Naive thymus-derived CD8-positive, alpha-beta T cell (primary cell): ENCODE results near the gene CSF1. TPM values are rescaled to one million over a fixed set of nuclear protein-coding genes. Genes with fewer than 3 reads are reported as not detected.

Experiments used
- polyA plus RNA-seq, 3 donors: library from polyadenylated mRNA; unstranded; fragments of 300-500 nt; fragmentation: Illumina TruSeq; gene quantifications; one replicate each; pipeline ENCODE4 v1.2.3, GENCODE V29; 2021
- total RNA-seq, 8 experiments: library from RNA in 2 of 8; stranded (reverse) in 2 of 8; gene quantifications; one replicate each; pipeline ENCODE4 v1.2.3 and lab custom pipeline; 2021 to 2026

Gene CSF1
- total and polyA plus RNA-seq, 5 experiments from 2014 or later: 0.27 to 1.6 (median 0.68) TPM

Other genes starting within 250 kb of the CSF1 start
- gene GSTM2, start 242.8 kb upstream of the CSF1 start, total RNA-seq: 10 to 100 TPM; 70.7 to 75.9 TPM
- 10 to 100 TPM; 20.8 to 51.7 (median 40.7) TPM for gene GSTM2, start 242.8 kb upstream of the CSF1 start, polyA plus RNA-seq
- under 1 TPM in 1 of 2 experiments, not detected in 1; 0.38 TPM for gene GSTM1, start 223.0 kb upstream of the CSF1 start, total RNA-seq
- 10 to 100 TPM in 2 of 3 donors, not detected in 1; 54.7 to 62.0 TPM for gene GSTM1, start 223.0 kb upstream of the CSF1 start, polyA plus RNA-seq
- not detected for gene GSTM5, start 198.6 kb upstream of the CSF1 start, total RNA-seq
- gene GSTM5, start 198.6 kb upstream of the CSF1 start, polyA plus RNA-seq: 1 to 10 TPM in 1 of 3 donors, not detected in 2; 1.1 TPM
- gene GSTM3, start 169.8 kb upstream of the CSF1 start, total RNA-seq: 10 to 100 TPM; 10.7 to 13.2 TPM
- gene GSTM3, start 169.8 kb upstream of the CSF1 start, polyA plus RNA-seq: 10 to 100 TPM; 60.0 to 96.3 (median 62.1) TPM
- not detected for gene EPS8L3, start 146.9 kb upstream of the CSF1 start, total RNA-seq
- not detected for gene EPS8L3, start 146.9 kb upstream of the CSF1 start, polyA plus RNA-seq
- 10 to 100 TPM; 37.8 to 38.1 TPM for gene AHCYL1, start 73.9 kb downstream of the CSF1 start, total RNA-seq
- 10 to 100 TPM; 36.8 to 38.6 (median 38.1) TPM for gene AHCYL1, start 73.9 kb downstream of the CSF1 start, polyA plus RNA-seq
- gene STRIP1, start 123.8 kb downstream of the CSF1 start, total RNA-seq: 10 to 100 TPM; 75.7 to 86.5 TPM
- gene STRIP1, start 123.8 kb downstream of the CSF1 start, polyA plus RNA-seq: 10 to 100 TPM; 17.8 to 26.8 (median 18.7) TPM
- gene ALX3, start 159.8 kb downstream of the CSF1 start, total RNA-seq: not detected
- gene ALX3, start 159.8 kb downstream of the CSF1 start, polyA plus RNA-seq: not detected
- gene UBL4B, start 201.6 kb downstream of the CSF1 start, total RNA-seq: not detected
- not detected for gene UBL4B, start 201.6 kb downstream of the CSF1 start, polyA plus RNA-seq
- not detected for gene SLC6A17, start 239.6 kb downstream of the CSF1 start, total RNA-seq
- not detected for gene SLC6A17, start 239.6 kb downstream of the CSF1 start, polyA plus RNA-seq